HG02840 (cell line): ENCODE results near the gene EIF1AD.
"Not testable (repeated sequence)": the region's sequence is repeated elsewhere in the genome, so short reads cannot be mapped to it uniquely, and the experiment has no call there.

Source experiments
- ATAC-seq: cut with Tn5 transposase; IDR thresholded peaks from one replicate; pipeline ENCODE4 v1.9.1; 2021; ENCODE audit warnings: mild to moderate bottlenecking, moderate library complexity, moderate number of reproducible peaks; ENCODE audit not compliant: unreplicated experiment, low FRiP score

EIF1AD gene, protein sequence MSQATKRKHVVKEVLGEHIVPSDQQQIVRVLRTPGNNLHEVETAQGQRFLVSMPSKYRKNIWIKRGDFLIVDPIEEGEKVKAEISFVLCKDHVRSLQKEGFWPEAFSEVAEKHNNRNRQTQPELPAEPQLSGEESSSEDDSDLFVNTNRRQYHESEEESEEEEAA

DNA sequence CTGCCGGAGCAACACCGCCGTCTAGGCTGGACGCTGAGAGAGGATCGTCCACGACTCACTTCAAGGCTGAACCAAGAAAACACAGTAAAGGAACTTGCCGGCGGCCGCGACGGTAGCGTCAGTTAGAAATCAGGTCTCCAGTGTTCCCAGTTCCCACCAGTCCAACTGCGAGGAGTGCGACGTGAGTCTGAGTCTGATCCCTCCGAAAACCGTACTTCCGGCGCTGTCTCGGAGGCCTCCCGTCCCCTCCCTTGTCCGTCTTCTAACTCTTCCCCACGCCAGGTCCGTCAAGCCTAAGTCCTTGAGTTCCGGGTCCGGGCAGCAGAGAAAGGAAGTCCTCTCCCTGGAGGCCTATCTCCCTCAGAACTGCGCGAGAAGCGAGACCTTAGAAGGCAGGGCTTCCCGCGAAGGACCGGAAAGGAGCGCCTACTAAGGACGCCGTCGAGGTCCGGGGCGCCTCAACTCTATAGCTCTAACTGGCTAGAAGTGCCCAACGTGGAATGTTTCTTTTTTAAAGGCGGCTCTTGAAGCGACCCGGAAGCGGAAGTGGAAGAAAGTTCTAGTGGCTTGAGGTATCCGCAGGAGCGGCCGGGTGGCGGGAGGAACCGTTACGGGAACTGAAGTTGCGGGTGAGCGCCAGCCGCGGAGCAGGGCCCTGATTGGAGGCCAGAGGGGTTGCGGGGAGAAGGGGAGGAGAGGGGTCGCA is at the start of gene EIF1AD, which contains the start of gene BANF1:
Gene EIF1AD (minus strand): TSS at position 216 of the 706 bp plus-strand sequence. CDS start 1,768 bp downstream, outside the sequence.
Gene BANF1 (plus strand): TSS at position 562 of the 706 bp plus-strand sequence. CDS start 748 bp downstream, outside the sequence.
- ATAC-seq, result peak; percentile 90

DNA sequence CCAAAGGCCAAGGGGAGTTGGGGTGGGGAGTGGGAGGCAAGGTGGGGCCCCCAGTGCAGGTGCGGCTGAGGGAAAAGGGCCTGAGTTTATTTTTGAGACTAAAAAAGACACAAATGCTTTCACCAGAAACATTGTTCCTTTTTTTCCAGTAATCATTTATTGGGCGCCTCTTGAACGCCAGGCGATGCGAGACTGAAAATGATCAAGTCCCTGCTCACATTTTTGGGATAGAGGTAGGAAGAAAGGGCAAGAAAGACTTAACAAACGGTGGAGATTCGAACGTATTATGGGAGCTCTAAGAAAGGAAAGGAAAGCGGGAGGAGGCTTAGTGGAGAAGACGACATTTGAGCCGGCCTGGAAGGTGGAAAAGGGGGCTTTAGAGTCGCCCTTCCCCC is 49.4 kb upstream of the EIF1AD start:
- no peak for ATAC-seq

DNA sequence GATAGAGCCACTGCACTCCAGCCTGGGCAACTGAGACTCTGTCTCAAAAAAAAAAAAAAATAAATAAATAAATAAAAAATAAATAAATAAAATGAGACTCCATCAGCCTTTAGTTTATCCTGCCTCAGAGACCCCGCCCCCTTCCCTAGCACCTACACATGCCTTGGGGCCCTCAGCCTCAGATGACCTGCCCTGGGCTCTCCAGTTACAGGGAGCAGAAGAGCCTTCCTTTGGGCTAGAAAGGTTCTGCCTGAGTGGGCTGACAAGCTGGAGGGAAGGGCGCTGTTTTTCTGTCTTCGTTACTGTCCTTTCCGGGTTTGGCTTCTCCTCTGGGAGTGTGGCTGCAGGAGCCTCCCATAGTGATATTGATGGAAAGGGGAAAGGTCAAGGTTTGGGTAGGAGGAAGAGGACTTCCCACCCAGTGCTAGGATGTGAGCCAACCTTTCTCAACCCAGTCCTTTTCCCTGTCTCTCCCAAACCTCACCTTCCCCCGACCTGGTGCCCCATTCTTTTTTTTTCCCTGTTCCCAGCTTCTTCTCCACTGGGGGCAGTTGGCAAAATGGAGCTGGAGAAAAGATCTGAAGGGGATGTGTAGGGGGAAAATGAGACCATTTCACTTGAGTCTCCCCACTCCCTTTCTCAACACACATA is 48.7 kb upstream of the EIF1AD start:
- no peak for ATAC-seq

DNA sequence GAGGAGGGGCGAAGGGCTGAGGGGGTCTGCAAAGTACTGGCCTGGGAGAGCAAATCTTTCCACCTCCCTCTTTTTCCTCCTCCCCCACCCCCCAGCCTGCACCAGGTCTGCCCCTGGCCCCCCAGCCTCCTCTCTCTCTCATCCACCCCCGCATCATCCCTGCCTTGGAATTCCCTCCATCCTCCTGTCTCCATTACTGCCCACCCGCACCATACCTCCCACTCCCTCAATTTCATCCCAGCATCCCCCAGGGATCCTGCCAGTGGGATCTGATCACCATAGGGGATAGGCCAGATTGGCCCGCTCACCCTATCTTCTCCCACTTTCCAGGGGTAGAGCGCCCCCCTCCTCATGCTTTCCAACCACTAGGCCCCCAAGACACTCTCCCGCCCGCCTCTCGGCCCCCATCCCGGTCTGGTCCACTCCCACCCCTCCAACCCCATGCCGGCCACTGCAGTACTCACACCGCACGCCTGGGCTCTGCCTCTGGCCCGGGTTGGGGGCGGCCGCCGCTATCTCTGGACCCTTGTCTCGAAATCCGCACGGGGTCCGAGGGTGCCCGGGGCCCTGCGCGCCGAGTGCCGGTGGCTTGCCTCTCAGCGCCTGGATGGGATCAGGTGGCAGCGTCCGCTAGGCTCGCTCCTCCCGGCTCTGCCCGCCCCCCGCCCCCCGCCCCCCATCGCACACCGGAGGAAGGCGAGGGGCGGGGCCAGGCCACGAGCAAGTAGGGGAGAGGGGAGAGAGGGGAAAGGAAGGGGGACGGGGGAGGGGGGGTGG is 46.8 kb upstream of the EIF1AD start, which contains the start of gene GAL3ST3:
Gene GAL3ST3 (minus strand): TSS at position 615 of the 777 bp plus-strand sequence. CDS start 3,746 bp downstream, outside the sequence.
- no peak for ATAC-seq

DNA sequence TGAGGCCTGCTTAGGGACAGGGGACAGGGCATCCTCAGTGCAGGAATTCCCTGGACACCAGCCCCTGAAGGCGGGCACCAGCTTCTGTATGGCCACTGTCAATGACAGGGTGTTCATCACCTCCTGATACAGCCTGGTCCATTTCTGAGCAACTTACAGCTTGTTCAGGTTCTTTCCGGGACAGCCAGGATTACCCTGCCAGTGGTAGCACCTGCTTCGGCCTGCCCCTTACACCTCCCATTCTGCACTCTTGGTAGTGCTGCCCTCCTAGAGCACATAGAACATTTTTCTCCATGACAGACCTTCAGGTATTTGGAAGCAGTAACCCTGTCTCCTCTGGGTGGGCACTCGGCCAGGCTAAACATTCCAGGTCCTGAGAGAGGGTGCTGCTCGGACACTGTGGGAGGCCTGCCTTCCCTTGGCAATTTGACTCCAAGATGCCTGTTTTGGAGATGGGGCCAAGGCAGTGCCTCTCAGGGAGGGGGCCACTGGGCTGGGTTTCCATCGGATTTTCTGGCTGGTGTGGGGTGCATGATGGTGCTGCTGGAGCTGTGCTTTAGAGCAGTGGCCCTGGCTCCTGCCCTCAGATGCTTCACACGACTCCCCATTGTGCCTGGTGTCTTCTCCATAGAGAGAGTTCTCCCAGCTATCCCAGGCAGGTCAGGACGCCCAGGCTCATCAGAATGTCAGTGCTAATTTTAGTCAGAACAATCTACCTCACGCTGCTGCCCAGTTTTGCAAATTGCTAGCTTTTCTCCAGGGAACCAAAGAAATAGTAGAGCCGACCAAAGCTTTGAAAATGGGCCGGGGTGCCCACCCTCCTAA is 45.8 kb upstream of the EIF1AD start:
- no peak for ATAC-seq

DNA sequence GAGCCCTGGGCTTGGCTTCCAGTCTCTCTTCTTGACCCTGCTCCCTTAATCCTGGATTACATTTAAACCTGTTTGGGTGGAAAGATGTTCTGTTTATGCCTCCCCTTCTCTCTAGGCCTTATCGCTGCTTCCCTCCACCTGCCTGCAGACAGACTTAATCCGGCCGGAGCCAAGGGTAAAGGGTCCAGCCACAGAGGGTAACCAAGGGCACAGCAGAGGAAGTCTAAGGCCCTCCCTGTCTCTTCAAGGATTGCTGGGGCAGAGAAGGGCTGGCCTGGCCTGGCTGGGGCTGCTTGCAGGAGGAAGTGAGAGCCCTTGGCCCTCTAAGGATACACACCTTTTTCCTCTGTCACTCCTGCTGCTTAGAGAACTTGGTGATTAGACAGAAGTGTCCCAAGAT is 44.9 kb upstream of the EIF1AD start:
- no peak for ATAC-seq

DNA sequence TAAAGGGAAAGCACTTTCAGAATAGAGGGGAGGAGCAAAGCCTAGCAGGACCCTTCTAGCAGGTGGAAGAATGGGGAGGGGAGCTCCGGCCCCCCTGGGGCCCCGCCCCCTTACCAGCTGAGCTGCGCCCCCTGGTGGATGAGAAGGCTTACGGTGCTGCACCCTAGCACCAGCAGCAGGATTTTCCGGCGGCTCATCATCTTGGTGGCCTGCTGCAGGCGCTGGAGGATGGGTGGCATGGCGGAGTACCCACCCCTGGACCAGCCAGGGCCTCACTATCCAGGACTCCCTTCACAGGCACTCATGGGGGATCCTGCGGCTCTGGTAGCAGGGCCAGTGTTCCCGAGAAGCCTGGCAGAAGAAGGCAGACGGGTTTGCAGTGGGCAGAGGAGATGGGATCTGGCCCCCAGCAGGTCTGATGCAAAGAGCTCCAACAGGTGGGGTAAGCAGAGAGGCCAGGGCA is 43.3 kb upstream of the EIF1AD start:
- ATAC-seq, result no peak

DNA sequence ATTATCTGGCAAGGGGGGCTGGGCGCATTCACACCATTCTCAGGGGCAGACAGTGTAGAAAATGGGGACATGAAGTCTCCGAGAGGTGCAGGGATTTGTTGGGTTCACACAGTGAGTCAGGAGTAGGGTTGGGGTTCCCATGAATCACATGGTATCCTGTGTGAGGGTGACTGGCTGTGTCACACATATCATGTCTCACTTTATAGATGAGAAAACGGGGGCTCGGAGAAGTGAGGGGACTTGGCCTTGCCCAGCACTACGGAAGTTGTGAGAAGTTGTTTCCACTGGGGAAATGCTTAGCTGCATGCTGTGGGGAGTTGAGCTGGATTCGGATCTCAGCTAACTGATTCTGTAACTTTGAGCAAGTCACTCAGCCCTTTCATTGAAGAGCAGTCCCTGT is 42.8 kb upstream of the EIF1AD start:
- no peak for ATAC-seq

DNA sequence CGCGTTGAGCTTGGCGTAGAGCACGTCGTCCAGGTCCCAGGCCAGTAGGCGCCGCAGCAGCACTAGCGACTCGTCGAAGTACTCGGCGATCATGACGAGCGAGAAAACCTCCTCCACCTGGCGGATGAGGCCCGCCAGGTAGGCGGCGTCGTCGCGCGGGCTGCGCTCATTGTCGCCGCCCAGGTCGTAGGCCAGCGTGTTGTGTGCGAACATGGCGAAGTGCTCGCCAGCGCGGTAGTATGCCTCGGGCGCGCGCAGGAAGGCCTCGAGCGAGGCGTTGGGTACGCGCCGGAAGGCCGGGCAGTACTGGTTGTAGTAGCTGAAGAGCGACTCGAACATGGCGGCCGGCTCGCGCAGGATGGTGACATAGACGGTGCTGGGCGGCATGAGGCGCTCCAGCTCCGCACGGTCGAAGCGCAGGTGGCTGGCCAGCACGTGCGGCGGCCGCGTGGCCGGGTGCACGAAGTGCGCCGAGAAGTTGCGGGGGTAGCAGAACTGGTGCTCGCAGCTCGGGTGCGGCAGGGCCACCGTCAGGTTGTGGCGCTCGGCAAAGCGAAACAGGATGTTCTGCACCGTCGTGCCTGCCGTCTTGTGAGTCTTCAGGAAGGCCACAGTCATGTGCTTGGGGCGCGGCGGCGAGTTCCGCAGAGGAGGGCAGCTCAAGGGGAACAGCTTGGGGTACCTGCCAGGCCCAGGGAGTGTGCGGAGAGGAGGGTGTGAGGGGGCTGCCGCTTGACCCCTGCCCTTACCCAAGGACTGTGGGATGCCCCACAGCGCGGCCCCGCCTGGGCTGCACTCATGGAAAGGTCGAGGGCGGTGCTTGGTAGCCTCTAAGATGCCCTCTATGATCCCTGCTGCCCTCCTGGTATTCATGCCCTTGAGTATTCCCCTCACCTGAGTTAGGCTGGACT is 41.3 kb upstream of the EIF1AD start:
- no peak for ATAC-seq

DNA sequence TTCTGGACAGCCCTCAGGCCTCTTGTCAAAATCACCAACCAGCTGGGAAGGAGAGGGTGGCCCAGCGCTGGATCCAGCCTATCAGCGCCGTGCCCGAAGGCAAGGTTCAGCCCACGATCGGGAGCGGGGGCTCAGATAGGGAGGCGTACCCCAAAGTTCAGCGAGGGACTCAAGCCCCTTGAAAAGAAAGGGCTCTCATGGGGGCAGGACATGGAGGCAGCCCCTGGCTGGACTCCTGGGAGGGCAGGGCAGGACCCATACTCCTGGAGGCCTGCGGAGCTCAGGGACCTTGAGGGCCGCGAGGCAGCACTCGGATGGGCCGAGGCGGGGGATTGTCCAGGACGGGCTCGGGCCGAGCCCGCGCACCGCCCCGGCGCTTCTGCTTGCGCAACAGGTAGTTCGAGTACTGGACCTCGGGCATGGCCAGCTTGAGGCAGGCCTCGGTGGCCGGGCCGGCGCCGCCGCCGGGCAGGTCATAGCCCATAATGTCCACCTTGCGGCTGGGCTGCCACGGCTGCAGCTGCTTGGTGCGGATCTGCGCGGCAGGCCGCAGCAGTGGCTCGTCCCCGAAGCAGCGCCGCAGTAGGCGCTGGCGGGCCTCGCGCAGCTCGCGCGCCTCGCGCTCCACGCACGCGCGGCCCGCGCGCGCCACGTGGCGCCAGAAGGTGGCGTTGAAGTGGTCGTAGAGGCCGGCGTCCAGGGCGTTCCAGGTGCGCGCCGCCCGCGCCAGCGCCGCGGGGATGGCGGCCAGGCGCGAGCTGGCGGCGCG is 40.5 kb upstream of the EIF1AD start:
- no peak for ATAC-seq

DNA sequence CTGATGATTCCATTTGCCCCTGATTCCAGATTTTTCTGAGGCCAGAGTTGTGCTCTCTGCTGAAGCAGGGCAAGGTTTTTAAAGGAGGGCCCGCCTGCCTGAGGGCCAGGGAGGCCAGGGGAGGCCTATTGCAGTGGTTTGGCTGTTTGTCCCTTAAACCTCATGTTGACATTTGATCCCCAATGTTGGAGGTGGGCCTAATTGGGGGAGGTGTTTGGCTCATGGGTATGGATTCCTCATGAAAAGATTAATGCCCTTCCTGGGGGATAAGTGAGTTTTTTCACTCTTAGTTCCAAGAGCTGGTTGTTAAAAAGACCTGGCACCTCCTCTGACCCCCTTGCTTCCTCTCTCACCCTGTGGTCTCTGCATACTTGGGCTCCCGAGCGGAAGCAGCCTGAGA is 37.8 kb upstream of the EIF1AD start:
- ATAC-seq, result no peak

GRCh38 chr11:66037327-66037726 is 35.4 kb upstream of the EIF1AD start:
- ATAC-seq, result no peak

DNA sequence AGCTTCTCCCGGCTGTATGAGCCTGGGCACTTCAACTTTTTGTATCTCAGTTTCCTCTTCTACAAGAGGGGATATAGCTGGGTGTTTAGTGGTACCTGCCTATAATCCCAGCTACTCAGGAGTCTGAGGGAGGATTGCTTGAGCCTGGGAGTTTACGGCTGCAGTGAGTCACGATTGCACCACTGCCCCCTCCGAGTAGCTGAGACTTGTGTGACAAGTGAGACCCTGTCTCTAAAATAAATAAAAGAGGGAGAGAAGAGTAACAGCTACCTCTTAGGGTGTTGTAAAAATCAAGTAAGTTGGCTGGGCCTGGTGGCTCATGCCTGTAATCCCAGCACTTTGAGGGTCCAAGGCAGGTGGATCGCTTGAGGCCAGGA is 34.4 kb upstream of the EIF1AD start:
- no peak for ATAC-seq

DNA sequence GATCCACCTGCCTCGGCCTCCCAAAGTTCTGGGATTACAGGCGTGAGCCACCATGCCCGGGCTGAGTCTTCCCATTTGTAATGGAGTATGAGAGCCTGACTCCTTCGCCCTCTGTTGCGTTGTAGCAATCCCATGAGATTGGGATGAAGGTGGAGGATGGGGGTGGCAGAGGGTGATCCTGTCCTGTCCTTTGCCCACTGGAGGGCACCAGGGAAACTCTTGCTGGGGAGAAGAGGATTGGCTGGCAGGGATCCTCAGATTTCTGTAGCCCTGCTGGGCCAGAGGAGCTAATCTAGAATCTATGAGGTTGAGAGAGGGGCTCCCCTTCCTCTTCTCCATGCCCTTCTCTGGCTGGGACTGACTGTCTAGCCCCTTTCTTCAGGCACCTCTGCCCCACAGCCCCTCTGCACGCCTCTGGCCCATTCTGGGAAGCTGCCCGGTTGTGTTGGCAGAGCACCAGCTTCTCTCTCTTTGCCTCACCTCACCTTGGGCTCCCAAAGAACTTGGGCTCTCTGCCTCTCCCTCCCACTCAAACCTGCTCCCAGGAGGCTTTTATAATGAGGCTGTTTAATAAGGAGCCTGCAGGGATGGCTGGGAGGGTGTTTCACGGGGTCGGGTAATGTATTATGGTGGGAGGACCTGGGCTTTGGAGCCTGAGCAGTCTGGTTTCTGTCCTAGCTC is 33.8 kb upstream of the EIF1AD start:
- ATAC-seq, result no peak

GRCh38 chr11:66032957-66033735 is 31.2 kb upstream of the EIF1AD start:
- ATAC-seq, result no peak

DNA sequence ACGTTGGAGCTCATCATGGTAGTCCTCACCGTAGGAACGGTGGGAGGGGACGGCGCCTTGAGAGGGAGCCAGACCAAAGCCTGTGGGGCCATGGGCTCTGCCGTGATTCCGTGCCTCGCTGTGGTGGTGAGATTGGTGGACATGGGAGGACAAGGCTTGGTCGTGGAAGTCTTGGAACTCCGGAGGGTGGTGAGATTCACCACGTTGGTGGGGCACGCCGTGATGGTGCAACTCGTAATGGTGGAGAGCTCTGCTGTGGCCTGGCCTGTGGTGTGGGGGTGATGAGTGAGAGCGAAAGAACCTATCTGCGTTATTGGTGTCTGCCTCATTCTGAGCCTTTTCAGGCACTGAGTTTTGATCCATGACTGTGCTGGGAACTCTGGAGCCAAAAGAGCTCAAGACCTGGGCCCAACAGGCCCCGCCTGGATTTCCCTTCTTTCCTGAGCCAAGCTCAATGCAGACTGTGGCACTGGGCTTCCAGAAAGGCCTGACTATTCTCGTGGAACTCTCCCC is 24.1 kb upstream of the EIF1AD start, which contains the start of gene CATSPER1:
Gene CATSPER1 (minus strand): TSS at position 463 of the 513 bp plus-strand sequence. CDS start 100 bp downstream, at position 363.
- no peak for ATAC-seq

DNA sequence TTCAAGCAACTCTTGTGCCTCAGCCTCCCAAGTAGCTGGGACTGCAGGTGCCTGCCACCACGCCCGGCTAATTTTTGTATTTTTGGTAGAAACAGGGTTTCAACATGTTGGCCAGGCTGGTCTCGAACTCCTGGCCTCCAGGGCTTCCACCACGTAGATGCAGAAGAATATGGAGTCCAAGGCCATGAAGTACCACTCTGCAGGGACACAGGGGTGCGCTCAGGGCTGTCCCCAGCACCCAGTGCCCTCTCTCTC is 21.2 kb upstream of the EIF1AD start:
- ATAC-seq, result not testable (repeated sequence)
